ENCODE measurements around the gene DNAJC27. TPM values are rescaled to one million over a fixed set of nuclear protein-coding genes. Genes with fewer than 3 reads are reported as not detected.
A peak's percentile ranks its signal among the peaks of the same experiment; 100 is the strongest.

DNAJC27 gene
- total and polyA plus RNA-seq, 2 experiments from 2014 or later = 1.3 to 2.9 TPM

DNA sequence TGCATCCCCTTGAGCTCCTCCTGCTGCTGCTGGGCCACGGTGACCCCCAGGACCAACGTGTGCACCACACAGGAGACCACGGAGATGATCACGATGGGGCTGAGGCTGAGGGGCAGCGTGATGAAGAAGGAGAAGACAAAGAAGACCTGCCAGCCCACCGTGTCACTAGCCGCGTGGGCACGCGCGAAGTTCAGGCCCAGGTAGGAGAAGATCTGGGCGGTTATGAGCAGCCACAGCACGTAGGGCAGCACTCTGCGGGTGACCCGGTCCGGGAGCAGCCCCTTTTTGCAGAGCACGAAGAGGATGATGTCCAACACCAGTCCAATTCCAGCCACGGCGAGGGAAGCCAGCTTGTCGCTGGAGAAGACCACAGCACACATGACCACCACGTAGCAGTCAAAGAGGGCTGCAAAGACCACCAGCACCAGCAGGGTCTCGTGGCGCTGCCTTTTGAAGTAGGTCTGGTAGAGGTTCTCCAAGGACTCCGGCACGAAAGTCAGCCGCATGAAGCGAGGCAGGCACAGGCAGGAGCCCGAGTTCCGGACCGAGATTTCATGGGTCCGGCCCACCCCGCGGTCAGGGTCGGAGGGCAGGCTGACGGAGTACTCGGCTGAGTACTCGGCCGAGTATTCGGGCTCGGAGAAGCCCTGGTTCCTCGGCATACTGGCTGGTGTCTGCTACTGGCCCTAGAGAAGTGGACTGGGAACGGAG, 53.3 kb downstream of the DNAJC27 start:
- Histone ChIP-seq H2AFZ (peak overlapping the region; percentile 94), H3K4me2 (ENCODE audit: unreplicated experiment) (peak overlapping the region; percentile 79), H3F3A (ENCODE audit: insufficient read depth) (0 out of 2 replicates have a peak, but pooled peaks cover 5% of the 10 kb centered on the region), H3K79me2 (ENCODE audit: insufficient read depth) (peaks cover 31% of the 10 kb centered on the region), H3K9me3 (ENCODE audit: low read depth) (no peaks in the 10 kb centered on the region), H3K9ac (peak overlapping the region; percentile 84; the same call in 1 of the 2 replicates), H3K9me2 (ENCODE audit: insufficient read depth) (no peaks in the 10 kb centered on the region), H3K27ac (no peak overlapping the region), H3K27me3 (replicated peaks; ENCODE audit: insufficient read depth) (no peaks in the 10 kb centered on the region), H3K36me3 (ENCODE audit: low read depth) (no peaks in the 10 kb centered on the region), H3K4me3 (peak overlapping the region; percentile 80), H3K4me1 (ENCODE audit: insufficient read depth) (peaks cover 6% of the 10 kb centered on the region; the same call in 1 of the 2 replicates), H4K20me1 (ENCODE audit: insufficient read depth) (no peaks in the 10 kb centered on the region)
- in situ Hi-C loops (cut with MboI) = no loop called here
- no peak for DNase-seq
- 74 to 81% methylated on average over 35 to 42 of the region's 42 CpGs for WGBS, 2 experiments (ENCODE audit: low coverage in 1 of 2, low lambda C conversion rate in 2 of 2, missing lambda C conversion rate in 2 of 2)
- TF ChIP-seq EZH2phosphoT487 (IDR thresholded peaks at IDR 0.05; ENCODE audit: insufficient read depth, low read depth) = no peak
- no peak for TF ChIP-seq EZH2 (IDR thresholded peaks at IDR 0.05; ENCODE audit: insufficient read depth, poor library complexity, severe bottlenecking)

DNA sequence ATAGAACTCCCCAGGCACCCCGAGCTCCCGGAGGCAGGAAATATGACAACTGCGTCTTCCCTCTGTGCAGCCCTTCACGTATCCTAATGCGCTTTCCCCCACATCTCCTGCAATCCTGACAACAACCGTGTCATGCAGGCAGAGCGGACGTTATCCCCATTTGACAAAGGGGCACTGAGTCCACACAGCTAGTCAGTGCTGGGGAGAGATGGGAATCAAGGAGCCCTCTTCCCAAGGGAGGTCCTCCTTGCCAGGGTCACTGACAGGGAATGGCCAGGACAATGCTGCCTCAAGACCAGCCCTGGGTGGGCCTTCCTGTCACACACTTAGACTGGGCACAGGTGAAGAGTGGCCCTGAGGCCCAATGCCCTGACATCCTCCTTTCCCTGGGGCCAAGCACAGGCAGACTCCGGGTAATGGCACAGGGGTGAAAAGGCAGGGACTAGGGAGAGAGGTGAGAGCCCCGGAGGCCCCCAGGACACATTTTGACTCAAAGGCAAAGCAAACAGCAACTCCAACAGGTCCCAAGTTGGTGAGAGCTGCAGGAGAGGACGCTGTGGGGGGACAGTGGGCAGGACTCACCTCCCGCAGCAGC, 53.9 kb downstream of the DNAJC27 start:
- no peaks in the 10 kb centered on the region for H3K27me3 ChIP-seq (replicated peaks; ENCODE audit: insufficient read depth)
- WGBS, 2 experiments (ENCODE audit: low coverage in 1 of 2, low lambda C conversion rate in 2 of 2, missing lambda C conversion rate in 2 of 2) = 87 to 88% methylated on average over 12 of the region's 12 CpGs
- no peak overlapping the region for H3K9ac ChIP-seq
- H3K79me2 ChIP-seq (ENCODE audit: insufficient read depth) = peaks cover 31% of the 10 kb centered on the region
- H3K9me2 ChIP-seq (ENCODE audit: insufficient read depth) = no peaks in the 10 kb centered on the region
- H3K4me1 ChIP-seq (ENCODE audit: insufficient read depth) = peaks cover 6% of the 10 kb centered on the region; the same call in 1 of the 2 replicates
- H3K36me3 ChIP-seq (ENCODE audit: low read depth) = no peaks in the 10 kb centered on the region
- H3K9me3 ChIP-seq (ENCODE audit: low read depth) = no peaks in the 10 kb centered on the region
- no peak overlapping the region for H3K4me3 ChIP-seq
- in situ Hi-C loops (cut with MboI) = no loop called here
- TF ChIP-seq EZH2 (IDR thresholded peaks at IDR 0.05; ENCODE audit: insufficient read depth, poor library complexity, severe bottlenecking) (no peak), EZH2phosphoT487 (IDR thresholded peaks at IDR 0.05; ENCODE audit: insufficient read depth, low read depth) (no peak)
- H2AFZ ChIP-seq = no peak overlapping the region
- DNase-seq = no peak
- H3K4me2 ChIP-seq (ENCODE audit: unreplicated experiment) = no peak overlapping the region
- H4K20me1 ChIP-seq (ENCODE audit: insufficient read depth) = no peaks in the 10 kb centered on the region
- H3K27ac ChIP-seq = no peak overlapping the region
- H3F3A ChIP-seq (ENCODE audit: insufficient read depth) = 0 out of 2 replicates have a peak, but pooled peaks cover 5% of the 10 kb centered on the region

DNA sequence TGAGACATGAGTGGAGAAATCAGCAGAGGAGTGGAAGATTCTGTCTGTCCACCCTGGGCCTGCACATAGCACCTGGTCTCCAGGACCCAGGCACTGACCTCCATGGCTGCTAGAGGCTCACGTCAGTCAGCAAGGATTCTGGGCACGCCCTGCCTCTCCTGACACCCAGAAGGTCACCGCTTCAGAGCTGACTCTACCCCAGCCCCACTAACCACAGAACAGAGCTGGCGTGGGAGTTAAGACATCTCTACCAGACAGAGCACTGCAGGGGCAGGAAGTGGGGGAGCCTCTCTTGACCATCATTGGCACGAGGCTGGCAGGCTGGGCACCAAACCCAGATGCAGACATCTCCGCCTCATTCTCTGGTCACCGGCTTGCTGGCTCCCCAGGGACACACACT, 54.7 kb downstream of the DNAJC27 start:
- Histone ChIP-seq H4K20me1 (ENCODE audit: insufficient read depth) (no peaks in the 10 kb centered on the region), H3K36me3 (ENCODE audit: low read depth) (no peaks in the 10 kb centered on the region), H3K27me3 (replicated peaks; ENCODE audit: insufficient read depth) (no peaks in the 10 kb centered on the region), H3K9me3 (ENCODE audit: low read depth) (no peaks in the 10 kb centered on the region), H2AFZ (no peak overlapping the region), H3K4me2 (ENCODE audit: unreplicated experiment) (no peak overlapping the region), H3K4me1 (ENCODE audit: insufficient read depth) (peaks cover 6% of the 10 kb centered on the region; the same call in 1 of the 2 replicates), H3F3A (ENCODE audit: insufficient read depth) (0 out of 2 replicates have a peak, but pooled peaks cover 5% of the 10 kb centered on the region), H3K9me2 (ENCODE audit: insufficient read depth) (no peaks in the 10 kb centered on the region), H3K27ac (no peak overlapping the region), H3K9ac (no peak overlapping the region), H3K79me2 (ENCODE audit: insufficient read depth) (peaks cover 31% of the 10 kb centered on the region), H3K4me3 (no peak overlapping the region)
- TF ChIP-seq EZH2phosphoT487 (IDR thresholded peaks at IDR 0.05; ENCODE audit: insufficient read depth, low read depth) = no peak
- TF ChIP-seq EZH2 (IDR thresholded peaks at IDR 0.05; ENCODE audit: insufficient read depth, poor library complexity, severe bottlenecking) = no peak
- peak; percentile 35 for DNase-seq
- in situ Hi-C loops (cut with MboI) = no loop called here
- WGBS, 2 experiments (ENCODE audit: low coverage in 1 of 2, low lambda C conversion rate in 2 of 2, missing lambda C conversion rate in 2 of 2) = 58 to 60% methylated on average over 7 of the region's 7 CpGs

DNA sequence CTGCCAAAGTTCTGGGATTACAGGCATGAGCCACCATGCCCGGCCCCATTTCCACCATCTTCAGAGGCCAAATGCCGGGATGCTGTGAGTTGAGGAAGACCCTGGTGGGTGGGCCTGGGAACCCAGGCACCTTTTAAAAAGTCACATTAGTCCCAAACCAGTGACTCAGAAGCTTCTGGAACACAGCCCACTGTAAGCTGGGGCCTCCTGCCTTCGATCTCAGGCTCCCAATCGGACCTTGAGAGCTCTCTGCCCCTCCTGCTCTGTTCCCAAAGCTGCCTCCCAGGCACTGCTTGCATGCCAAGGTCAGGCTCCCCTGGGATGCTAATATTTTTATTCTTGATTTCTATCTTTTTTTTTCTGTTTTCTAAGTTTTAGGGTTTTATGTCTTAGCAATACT, 56.0 kb downstream of the DNAJC27 start:
- Histone ChIP-seq H3K4me3 (no peak overlapping the region), H3K36me3 (ENCODE audit: low read depth) (no peaks in the 10 kb centered on the region), H3K4me1 (ENCODE audit: insufficient read depth) (peaks cover 6% of the 10 kb centered on the region; the same call in 1 of the 2 replicates), H4K20me1 (ENCODE audit: insufficient read depth) (no peaks in the 10 kb centered on the region), H3K79me2 (ENCODE audit: insufficient read depth) (peaks cover 31% of the 10 kb centered on the region), H3K9ac (no peak overlapping the region), H3K27ac (no peak overlapping the region), H3F3A (ENCODE audit: insufficient read depth) (0 out of 2 replicates have a peak, but pooled peaks cover 2% of the 10 kb centered on the region), H3K9me2 (ENCODE audit: insufficient read depth) (no peaks in the 10 kb centered on the region), H3K4me2 (ENCODE audit: unreplicated experiment) (no peak overlapping the region), H3K27me3 (replicated peaks; ENCODE audit: insufficient read depth) (no peaks in the 10 kb centered on the region), H2AFZ (no peak overlapping the region), H3K9me3 (ENCODE audit: low read depth) (no peaks in the 10 kb centered on the region)
- 73 to 78% methylated on average over 4 of the region's 4 CpGs for WGBS, 2 experiments (ENCODE audit: low coverage in 1 of 2, low lambda C conversion rate in 2 of 2, missing lambda C conversion rate in 2 of 2)
- DNase-seq = peak; percentile 41
- in situ Hi-C loops (cut with MboI) = no loop called here
- TF ChIP-seq EZH2phosphoT487 (IDR thresholded peaks at IDR 0.05; ENCODE audit: insufficient read depth, low read depth) = no peak
- no peak for TF ChIP-seq EZH2 (IDR thresholded peaks at IDR 0.05; ENCODE audit: insufficient read depth, poor library complexity, severe bottlenecking)
